Hepatocyte (in vitro differentiated cells): ENCODE results near the gene ACSL4. TPM values are rescaled to one million over a fixed set of nuclear protein-coding genes. Genes with fewer than 3 reads are reported as not detected.

Experiments used
- DNase-seq: peaks from one replicate; pipeline ENCODE4 v3.0.0-alpha.2; 2016; ENCODE audit warnings: low spot score
- H2AFZ ChIP-seq: fragments of 200-600 bp; sonication (generic); 2 replicates; pipeline ENCODE4 v1.6.0; 2016; ENCODE audit warnings: antibody characterized with exemption, mild to moderate bottlenecking
- H3K27ac ChIP-seq: fragments of 200-600 bp; sonication (generic); 2 replicates; pipeline ENCODE4 v1.5.1; 2016; ENCODE audit warnings: mild to moderate bottlenecking
- H3K27me3 ChIP-seq: fragments of 200-600 bp; sonication (generic); 2 replicates; pipeline ENCODE4 v1.6.1; 2016
- H3K36me3 ChIP-seq: fragments of 200-600 bp; sonication (generic); replicated peaks from 2 replicates; pipeline ENCODE4 v1.5.1; 2016; ENCODE audit warnings: low read depth; ENCODE audit not compliant: insufficient read depth
- H3K4me1 ChIP-seq: fragments of 200-600 bp; sonication (generic); 2 replicates; pipeline ENCODE4 v1.5.1; 2016; ENCODE audit warnings: mild to moderate bottlenecking, moderate library complexity; ENCODE audit not compliant: insufficient read depth
- H3K4me2 ChIP-seq: fragments of 200-600 bp; sonication (generic); 2 replicates; pipeline ENCODE4 v1.6.0; 2016
- H3K4me3 ChIP-seq: fragments of 200-600 bp; sonication (generic); 2 replicates; pipeline ENCODE4 v1.5.1; 2016; ENCODE audit warnings: mild to moderate bottlenecking
- H3K79me2 ChIP-seq: fragments of 200-600 bp; sonication (generic); 2 replicates; pipeline ENCODE4 v1.6.0; 2017; ENCODE audit warnings: mild to moderate bottlenecking
- H3K9me2 ChIP-seq: fragments of 200-600 bp; sonication (generic); replicated peaks from 2 replicates; pipeline ENCODE4 v1.6.0; 2017; ENCODE audit warnings: mild to moderate bottlenecking; ENCODE audit not compliant: insufficient read depth
- H3K9me3 ChIP-seq: fragments of 200-600 bp; sonication (generic); 2 replicates; pipeline ENCODE4 v1.5.1; 2016; ENCODE audit warnings: low read depth, mild to moderate bottlenecking
- H4K20me1 ChIP-seq: fragments of 200-600 bp; sonication (generic); 2 replicates; pipeline ENCODE4 v1.6.0; 2016; ENCODE audit warnings: mild to moderate bottlenecking; ENCODE audit not compliant: insufficient read depth, poor library complexity, severe bottlenecking
- EZH2 ChIP-seq: fragments of 200-600 bp; sonication (generic); IDR thresholded peaks from 2 replicates; pipeline ENCODE4 v1.6.1; 2016; ENCODE audit warnings: antibody characterized with exemption, mild to moderate bottlenecking, borderline replicate concordance
- EZH2phosphoT487 ChIP-seq: fragments of 200-600 bp; sonication (generic); IDR thresholded peaks from one replicate; pipeline ENCODE4 v1.6.1; 2018; ENCODE audit warnings: antibody characterized with exemption, mild to moderate bottlenecking, low read depth, moderate library complexity; ENCODE audit not compliant: unreplicated experiment, severe bottlenecking
- WGBS: methylation state at CpG from one replicate; pipeline ENCODE4 v1.1.6; 2016; ENCODE audit warnings: low lambda C conversion rate; ENCODE audit errors: missing lambda C conversion rate; 5-methylcytosine and 5-hydroxymethylcytosine counted together
- polyA plus RNA-seq: library from polyadenylated mRNA; unstranded; fragments of >200 nt; fragmentation: Nextera tagmentation; extraction: Ambion mirVana; gene quantifications from 2 replicates; pipeline ENCODE4 v1.2.1, GENCODE V29; 2016
- total RNA-seq: library from RNA; depleted of rRNA; stranded (reverse); fragments of >200 nt; gene quantifications from 2 replicates; pipeline ENCODE4 v1.2.3, GENCODE V29; 2014
- TF ChIP-seq, protein P1 (sequence below): fragments of 200-600 bp; sonication (generic); IDR thresholded peaks from 2 replicates; pipeline ENCODE4 v1.5.1; 2016; ENCODE audit warnings: antibody characterized with exemption, mild to moderate bottlenecking; ENCODE audit not compliant: poor library complexity

The ACSL4 gene
- total and polyA plus RNA-seq, 2 experiments from 2014 or later: 51.8 to 250 TPM

DNA sequence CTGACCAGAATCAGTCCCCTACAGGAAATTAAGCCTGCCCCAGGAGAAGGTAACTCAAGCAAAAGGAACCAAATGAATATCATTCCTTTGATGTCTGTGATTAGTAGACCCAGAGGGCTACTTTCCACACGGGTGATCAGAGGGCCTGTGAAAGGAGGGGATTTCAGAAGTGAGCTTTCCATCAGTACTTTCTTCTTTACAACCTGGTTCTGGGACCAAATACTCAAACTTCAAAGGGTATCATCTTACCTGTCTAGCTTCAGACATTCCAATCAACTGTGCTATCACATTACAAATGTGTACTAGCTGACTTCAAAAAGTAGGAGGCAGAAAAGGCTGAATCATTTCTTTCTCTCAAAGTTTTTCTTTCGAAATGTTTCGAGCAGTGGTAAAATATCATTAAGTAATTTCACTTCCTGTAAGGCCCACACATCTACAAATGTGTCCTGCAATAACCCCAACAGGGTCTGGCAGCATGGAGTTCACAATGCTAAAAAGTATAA lies 23.9 kb downstream of the ACSL4 start:
- H3K9me2 ChIP-seq: no peaks in the 10 kb centered on the region
- no peak overlapping the region for H2AFZ ChIP-seq
- H3K4me1 ChIP-seq: no peaks in the 10 kb centered on the region
- no peaks in the 10 kb centered on the region for H4K20me1 ChIP-seq
- no peaks in the 10 kb centered on the region for H3K36me3 ChIP-seq
- no peak overlapping the region for H3K27ac ChIP-seq
- H3K79me2 ChIP-seq: peaks cover 2% of the 10 kb centered on the region
- no peak overlapping the region for H3K4me2 ChIP-seq
- DNase-seq: no peak
- no peak for TF ChIP-seq EZH2phosphoT487
- TF ChIP-seq EZH2: no peak
- TF ChIP-seq, protein P1, sequence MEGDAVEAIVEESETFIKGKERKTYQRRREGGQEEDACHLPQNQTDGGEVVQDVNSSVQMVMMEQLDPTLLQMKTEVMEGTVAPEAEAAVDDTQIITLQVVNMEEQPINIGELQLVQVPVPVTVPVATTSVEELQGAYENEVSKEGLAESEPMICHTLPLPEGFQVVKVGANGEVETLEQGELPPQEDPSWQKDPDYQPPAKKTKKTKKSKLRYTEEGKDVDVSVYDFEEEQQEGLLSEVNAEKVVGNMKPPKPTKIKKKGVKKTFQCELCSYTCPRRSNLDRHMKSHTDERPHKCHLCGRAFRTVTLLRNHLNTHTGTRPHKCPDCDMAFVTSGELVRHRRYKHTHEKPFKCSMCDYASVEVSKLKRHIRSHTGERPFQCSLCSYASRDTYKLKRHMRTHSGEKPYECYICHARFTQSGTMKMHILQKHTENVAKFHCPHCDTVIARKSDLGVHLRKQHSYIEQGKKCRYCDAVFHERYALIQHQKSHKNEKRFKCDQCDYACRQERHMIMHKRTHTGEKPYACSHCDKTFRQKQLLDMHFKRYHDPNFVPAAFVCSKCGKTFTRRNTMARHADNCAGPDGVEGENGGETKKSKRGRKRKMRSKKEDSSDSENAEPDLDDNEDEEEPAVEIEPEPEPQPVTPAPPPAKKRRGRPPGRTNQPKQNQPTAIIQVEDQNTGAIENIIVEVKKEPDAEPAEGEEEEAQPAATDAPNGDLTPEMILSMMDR: no peak
- H3K27me3 ChIP-seq: no peaks in the 10 kb centered on the region
- 48% methylated on average over 3 of the region's 3 CpGs for WGBS
- H3K4me3 ChIP-seq: no peak overlapping the region
- no peaks in the 10 kb centered on the region for H3K9me3 ChIP-seq

DNA sequence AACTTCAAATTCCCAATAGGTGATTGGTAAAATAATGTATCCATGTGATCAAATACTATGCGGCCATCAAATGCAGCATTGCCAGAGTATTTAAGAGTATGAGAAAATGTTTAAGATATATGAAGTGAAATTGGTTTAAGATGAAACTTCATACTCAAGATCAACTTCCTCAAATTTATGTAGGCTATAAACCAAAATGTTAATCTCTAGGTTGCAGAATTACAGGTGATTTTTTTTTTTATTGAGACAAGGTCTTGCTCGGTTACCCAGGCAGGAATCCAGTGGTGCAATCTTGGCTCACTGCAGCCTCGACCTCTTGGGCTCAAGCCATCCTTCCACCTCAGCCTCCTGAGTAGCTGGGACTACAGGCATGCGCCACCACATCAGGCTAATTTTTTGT lies 25.3 kb downstream of the ACSL4 start:
- Histone ChIP-seq H3K9me3 (no peaks in the 10 kb centered on the region), H4K20me1 (no peaks in the 10 kb centered on the region), H3K79me2 (peaks cover 2% of the 10 kb centered on the region), H3K4me3 (no peak overlapping the region), H3K4me2 (no peak overlapping the region), H2AFZ (no peak overlapping the region), H3K9me2 (no peaks in the 10 kb centered on the region), H3K4me1 (no peaks in the 10 kb centered on the region), H3K27ac (no peak overlapping the region), H3K27me3 (no peaks in the 10 kb centered on the region), H3K36me3 (no peaks in the 10 kb centered on the region)
- no peak for DNase-seq
- TF ChIP-seq, protein P1: no peak
- TF ChIP-seq EZH2phosphoT487: no peak
- 87% methylated on average over 4 of the region's 4 CpGs for WGBS

DNA sequence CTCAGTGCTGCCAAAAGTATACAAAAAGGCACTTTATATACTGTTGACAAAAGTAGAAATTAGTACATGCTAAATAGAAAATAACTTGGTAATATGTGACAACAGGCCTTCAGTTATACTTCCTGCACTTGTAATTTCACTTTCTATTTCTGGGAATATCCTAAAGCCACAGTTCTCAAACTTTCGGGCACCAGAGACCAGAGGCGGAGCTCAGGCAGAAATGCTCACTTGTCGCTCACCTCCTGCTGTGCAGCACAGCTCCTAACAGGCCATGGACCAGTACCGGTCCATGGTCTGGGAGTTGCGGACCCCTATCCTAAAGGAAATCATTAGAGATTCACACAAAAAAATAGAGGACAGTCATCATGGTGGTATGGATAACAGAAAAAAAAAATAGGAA lies 25.7 kb downstream of the ACSL4 start:
- WGBS: 80% methylated on average over 5 of the region's 5 CpGs
- H3K4me1 ChIP-seq: no peaks in the 10 kb centered on the region
- no peaks in the 10 kb centered on the region for H3K9me2 ChIP-seq
- peaks cover 2% of the 10 kb centered on the region for H3K79me2 ChIP-seq
- H4K20me1 ChIP-seq: no peaks in the 10 kb centered on the region
- H3K4me2 ChIP-seq: no peak overlapping the region
- no peaks in the 10 kb centered on the region for H3K9me3 ChIP-seq
- no peaks in the 10 kb centered on the region for H3K36me3 ChIP-seq
- no peak for DNase-seq
- TF ChIP-seq EZH2phosphoT487 (no peak), EZH2 (no peak)
- TF ChIP-seq, protein P1: no peak
- no peak overlapping the region for H2AFZ ChIP-seq
- H3K4me3 ChIP-seq: no peak overlapping the region
- H3K27ac ChIP-seq: no peak overlapping the region
- H3K27me3 ChIP-seq: no peaks in the 10 kb centered on the region

DNA sequence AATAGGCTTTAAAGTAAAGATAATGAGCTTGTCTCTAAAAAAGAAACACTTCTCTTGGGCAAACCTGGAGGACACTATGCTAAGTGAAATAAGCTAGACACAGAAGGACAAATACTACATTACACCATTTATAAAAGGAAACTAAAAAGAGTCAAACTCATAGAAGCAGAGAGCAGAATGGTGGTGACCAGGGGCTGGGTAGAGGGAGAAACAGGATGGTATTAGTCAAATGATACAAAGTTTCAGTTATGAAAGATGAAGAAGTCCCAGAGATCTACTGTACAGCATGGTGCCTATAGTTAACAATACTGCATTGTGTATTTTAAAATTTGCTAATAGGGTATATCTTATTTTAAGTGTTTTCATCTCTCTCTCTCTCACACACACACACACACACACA lies 28.5 kb downstream of the ACSL4 start:
- no peaks in the 10 kb centered on the region for H3K36me3 ChIP-seq
- TF ChIP-seq EZH2 (no peak), EZH2phosphoT487 (no peak)
- TF ChIP-seq, protein P1: no peak
- no peak overlapping the region for H3K27ac ChIP-seq
- H3K9me3 ChIP-seq: no peaks in the 10 kb centered on the region
- no peak overlapping the region for H2AFZ ChIP-seq
- H3K9me2 ChIP-seq: no peaks in the 10 kb centered on the region
- DNase-seq: no peak
- H3K4me3 ChIP-seq: no peak overlapping the region
- H3K4me1 ChIP-seq: no peaks in the 10 kb centered on the region
- H3K79me2 ChIP-seq: peaks cover 2% of the 10 kb centered on the region
- no peaks in the 10 kb centered on the region for H4K20me1 ChIP-seq
- H3K4me2 ChIP-seq: no peak overlapping the region
- H3K27me3 ChIP-seq: no peaks in the 10 kb centered on the region
